ENCODE measurements around the gene OPCML. TPM values are rescaled to one million over a fixed set of nuclear protein-coding genes. Genes with fewer than 3 reads are reported as not detected.

OPCML gene
- total and polyA plus RNA-seq, 2 experiments from 2014 or later: 1.2 to 4.4 TPM

DNA sequence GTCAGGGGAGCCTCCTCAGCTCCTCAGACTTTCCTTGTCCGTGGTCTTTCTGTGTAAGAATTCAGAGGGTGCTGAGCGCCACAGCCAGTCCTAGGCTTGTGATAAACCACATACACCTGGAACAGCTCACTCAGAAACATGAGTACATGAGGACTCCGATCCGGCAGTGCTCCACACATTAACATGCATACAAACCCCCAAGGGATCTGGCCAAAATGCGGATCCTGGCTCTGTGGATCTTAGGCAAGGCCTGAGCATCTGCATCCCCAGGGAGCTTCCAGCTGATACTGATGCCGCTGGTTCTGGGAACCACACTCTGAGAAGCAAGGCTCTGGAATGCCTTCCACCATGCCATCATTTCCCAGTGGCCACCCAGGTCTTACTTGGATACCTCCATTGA lies 20.6 kb upstream of the OPCML start:
- H3K4me1 ChIP-seq (ENCODE audit: insufficient read depth): 0 out of 2 replicates have a peak, but pooled peaks cover 9% of the 10 kb centered on the region
- H3K79me2 ChIP-seq (replicated peaks; ENCODE audit: insufficient read depth): no peaks in the 10 kb centered on the region
- H4K20me1 ChIP-seq (replicated peaks; ENCODE audit: insufficient read depth): no peaks in the 10 kb centered on the region
- Mint-ChIP-seq H3K9me3 (no peaks in the 10 kb centered on the region), H3K4me1 (peaks cover 2% of the 10 kb centered on the region; the same call in 2 of the 3 replicates), H3K27ac (no peak overlapping the region), H3K36me3 (ENCODE audit: low read depth) (no peaks in the 10 kb centered on the region; the same call in 2 of the 3 replicates), H3K4me3 (no peak overlapping the region), H3K27me3 (ENCODE audit: insufficient read depth, low read depth, poor library complexity) (peaks cover 5% of the 10 kb centered on the region)
- no peak overlapping the region for H2AFZ ChIP-seq
- H3K9me2 ChIP-seq (ENCODE audit: insufficient read depth): 0 out of 2 replicates have a peak, but pooled peaks cover 3% of the 10 kb centered on the region
- H3K4me3 ChIP-seq: no peak overlapping the region
- H3K27me3 ChIP-seq (ENCODE audit: insufficient read depth): no peaks in the 10 kb centered on the region
- H3K36me3 ChIP-seq (ENCODE audit: insufficient read depth): no peaks in the 10 kb centered on the region; the same call in 1 of the 2 replicates
- H3K4me2 ChIP-seq: no peak overlapping the region
- DNase-seq (ENCODE audit: low spot score) (no peak), ATAC-seq (no peak)
- TF ChIP-seq EZH2phosphoT487 (IDR thresholded peaks at IDR 0.05; ENCODE audit: unreplicated experiment): no peak
- TF ChIP-seq, protein P1, sequence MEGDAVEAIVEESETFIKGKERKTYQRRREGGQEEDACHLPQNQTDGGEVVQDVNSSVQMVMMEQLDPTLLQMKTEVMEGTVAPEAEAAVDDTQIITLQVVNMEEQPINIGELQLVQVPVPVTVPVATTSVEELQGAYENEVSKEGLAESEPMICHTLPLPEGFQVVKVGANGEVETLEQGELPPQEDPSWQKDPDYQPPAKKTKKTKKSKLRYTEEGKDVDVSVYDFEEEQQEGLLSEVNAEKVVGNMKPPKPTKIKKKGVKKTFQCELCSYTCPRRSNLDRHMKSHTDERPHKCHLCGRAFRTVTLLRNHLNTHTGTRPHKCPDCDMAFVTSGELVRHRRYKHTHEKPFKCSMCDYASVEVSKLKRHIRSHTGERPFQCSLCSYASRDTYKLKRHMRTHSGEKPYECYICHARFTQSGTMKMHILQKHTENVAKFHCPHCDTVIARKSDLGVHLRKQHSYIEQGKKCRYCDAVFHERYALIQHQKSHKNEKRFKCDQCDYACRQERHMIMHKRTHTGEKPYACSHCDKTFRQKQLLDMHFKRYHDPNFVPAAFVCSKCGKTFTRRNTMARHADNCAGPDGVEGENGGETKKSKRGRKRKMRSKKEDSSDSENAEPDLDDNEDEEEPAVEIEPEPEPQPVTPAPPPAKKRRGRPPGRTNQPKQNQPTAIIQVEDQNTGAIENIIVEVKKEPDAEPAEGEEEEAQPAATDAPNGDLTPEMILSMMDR (conservative IDR thresholded peaks at IDR 0.05; ENCODE audit: low read depth in 2 of 2): no peak
- TF ChIP-seq, protein P2, sequence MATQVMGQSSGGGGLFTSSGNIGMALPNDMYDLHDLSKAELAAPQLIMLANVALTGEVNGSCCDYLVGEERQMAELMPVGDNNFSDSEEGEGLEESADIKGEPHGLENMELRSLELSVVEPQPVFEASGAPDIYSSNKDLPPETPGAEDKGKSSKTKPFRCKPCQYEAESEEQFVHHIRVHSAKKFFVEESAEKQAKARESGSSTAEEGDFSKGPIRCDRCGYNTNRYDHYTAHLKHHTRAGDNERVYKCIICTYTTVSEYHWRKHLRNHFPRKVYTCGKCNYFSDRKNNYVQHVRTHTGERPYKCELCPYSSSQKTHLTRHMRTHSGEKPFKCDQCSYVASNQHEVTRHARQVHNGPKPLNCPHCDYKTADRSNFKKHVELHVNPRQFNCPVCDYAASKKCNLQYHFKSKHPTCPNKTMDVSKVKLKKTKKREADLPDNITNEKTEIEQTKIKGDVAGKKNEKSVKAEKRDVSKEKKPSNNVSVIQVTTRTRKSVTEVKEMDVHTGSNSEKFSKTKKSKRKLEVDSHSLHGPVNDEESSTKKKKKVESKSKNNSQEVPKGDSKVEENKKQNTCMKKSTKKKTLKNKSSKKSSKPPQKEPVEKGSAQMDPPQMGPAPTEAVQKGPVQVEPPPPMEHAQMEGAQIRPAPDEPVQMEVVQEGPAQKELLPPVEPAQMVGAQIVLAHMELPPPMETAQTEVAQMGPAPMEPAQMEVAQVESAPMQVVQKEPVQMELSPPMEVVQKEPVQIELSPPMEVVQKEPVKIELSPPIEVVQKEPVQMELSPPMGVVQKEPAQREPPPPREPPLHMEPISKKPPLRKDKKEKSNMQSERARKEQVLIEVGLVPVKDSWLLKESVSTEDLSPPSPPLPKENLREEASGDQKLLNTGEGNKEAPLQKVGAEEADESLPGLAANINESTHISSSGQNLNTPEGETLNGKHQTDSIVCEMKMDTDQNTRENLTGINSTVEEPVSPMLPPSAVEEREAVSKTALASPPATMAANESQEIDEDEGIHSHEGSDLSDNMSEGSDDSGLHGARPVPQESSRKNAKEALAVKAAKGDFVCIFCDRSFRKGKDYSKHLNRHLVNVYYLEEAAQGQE (IDR thresholded peaks at IDR 0.05; ENCODE audit: unreplicated experiment): no peak
- TF ChIP-seq, protein P3, sequence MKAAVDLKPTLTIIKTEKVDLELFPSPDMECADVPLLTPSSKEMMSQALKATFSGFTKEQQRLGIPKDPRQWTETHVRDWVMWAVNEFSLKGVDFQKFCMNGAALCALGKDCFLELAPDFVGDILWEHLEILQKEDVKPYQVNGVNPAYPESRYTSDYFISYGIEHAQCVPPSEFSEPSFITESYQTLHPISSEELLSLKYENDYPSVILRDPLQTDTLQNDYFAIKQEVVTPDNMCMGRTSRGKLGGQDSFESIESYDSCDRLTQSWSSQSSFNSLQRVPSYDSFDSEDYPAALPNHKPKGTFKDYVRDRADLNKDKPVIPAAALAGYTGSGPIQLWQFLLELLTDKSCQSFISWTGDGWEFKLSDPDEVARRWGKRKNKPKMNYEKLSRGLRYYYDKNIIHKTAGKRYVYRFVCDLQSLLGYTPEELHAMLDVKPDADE (IDR thresholded peaks at IDR 0.05): no peak
- no peak for TF ChIP-seq CREB1 (CRISPR knock-in tag; IDR thresholded peaks at IDR 0.05; ENCODE audit: low read depth)
- TF ChIP-seq ZNF114 (CRISPR knock-in tag; IDR thresholded peaks at IDR 0.05): no peak
- no peak for TF ChIP-seq NANOG (IDR thresholded peaks at IDR 0.05; ENCODE audit: borderline replicate concordance)
- TF ChIP-seq STAT1 (IDR thresholded peaks at IDR 0.05; ENCODE audit: unreplicated experiment): no peak
- TF ChIP-seq POLR2AphosphoS5 (IDR thresholded peaks at IDR 0.05; ENCODE audit: low read depth): no peak
- TF ChIP-seq, protein P4, sequence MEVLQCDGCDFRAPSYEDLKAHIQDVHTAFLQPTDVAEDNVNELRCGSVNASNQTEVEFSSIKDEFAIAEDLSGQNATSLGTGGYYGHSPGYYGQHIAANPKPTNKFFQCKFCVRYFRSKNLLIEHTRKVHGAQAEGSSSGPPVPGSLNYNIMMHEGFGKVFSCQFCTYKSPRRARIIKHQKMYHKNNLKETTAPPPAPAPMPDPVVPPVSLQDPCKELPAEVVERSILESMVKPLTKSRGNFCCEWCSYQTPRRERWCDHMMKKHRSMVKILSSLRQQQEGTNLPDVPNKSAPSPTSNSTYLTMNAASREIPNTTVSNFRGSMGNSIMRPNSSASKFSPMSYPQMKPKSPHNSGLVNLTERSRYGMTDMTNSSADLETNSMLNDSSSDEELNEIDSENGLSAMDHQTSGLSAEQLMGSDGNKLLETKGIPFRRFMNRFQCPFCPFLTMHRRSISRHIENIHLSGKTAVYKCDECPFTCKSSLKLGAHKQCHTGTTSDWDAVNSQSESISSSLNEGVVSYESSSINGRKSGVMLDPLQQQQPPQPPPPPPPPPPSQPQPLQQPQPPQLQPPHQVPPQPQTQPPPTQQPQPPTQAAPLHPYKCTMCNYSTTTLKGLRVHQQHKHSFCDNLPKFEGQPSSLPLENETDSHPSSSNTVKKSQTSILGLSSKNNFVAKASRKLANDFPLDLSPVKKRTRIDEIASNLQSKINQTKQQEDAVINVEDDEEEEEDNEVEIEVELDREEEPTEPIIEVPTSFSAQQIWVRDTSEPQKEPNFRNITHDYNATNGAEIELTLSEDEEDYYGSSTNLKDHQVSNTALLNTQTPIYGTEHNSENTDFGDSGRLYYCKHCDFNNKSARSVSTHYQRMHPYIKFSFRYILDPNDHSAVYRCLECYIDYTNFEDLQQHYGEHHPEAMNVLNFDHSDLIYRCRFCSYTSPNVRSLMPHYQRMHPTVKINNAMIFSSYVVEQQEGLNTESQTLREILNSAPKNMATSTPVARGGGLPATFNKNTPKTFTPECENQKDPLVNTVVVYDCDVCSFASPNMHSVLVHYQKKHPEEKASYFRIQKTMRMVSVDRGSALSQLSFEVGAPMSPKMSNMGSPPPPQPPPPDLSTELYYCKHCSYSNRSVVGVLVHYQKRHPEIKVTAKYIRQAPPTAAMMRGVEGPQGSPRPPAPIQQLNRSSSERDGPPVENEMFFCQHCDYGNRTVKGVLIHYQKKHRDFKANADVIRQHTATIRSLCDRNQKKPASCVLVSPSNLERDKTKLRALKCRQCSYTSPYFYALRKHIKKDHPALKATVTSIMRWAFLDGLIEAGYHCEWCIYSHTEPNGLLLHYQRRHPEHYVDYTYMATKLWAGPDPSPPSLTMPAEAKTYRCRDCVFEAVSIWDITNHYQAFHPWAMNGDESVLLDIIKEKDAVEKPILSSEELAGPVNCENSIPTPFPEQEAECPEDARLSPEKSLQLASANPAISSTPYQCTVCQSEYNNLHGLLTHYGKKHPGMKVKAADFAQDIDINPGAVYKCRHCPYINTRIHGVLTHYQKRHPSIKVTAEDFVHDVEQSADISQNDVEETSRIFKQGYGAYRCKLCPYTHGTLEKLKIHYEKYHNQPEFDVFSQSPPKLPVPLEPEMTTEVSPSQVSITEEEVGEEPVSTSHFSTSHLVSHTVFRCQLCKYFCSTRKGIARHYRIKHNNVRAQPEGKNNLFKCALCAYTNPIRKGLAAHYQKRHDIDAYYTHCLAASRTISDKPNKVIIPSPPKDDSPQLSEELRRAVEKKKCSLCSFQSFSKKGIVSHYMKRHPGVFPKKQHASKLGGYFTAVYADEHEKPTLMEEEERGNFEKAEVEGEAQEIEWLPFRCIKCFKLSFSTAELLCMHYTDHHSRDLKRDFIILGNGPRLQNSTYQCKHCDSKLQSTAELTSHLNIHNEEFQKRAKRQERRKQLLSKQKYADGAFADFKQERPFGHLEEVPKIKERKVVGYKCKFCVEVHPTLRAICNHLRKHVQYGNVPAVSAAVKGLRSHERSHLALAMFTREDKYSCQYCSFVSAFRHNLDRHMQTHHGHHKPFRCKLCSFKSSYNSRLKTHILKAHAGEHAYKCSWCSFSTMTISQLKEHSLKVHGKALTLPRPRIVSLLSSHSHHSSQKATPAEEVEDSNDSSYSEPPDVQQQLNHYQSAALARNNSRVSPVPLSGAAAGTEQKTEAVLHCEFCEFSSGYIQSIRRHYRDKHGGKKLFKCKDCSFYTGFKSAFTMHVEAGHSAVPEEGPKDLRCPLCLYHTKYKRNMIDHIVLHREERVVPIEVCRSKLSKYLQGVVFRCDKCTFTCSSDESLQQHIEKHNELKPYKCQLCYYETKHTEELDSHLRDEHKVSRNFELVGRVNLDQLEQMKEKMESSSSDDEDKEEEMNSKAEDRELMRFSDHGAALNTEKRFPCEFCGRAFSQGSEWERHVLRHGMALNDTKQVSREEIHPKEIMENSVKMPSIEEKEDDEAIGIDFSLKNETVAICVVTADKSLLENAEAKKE (CRISPR knock-in tag; IDR thresholded peaks at IDR 0.05): no peak
- TF ChIP-seq EZH2 (IDR thresholded peaks at IDR 0.05; ENCODE audit: low read depth, unreplicated experiment): no peak
- no peak for TF ChIP-seq JUNB (IDR thresholded peaks at IDR 0.05; ENCODE audit: unreplicated experiment)
- TF ChIP-seq ZNF331 (CRISPR knock-in tag; IDR thresholded peaks at IDR 0.05; ENCODE audit: low read depth): no peak
- H3K27ac ChIP-seq (ENCODE audit: low read depth): no peak overlapping the region
- H3F3A ChIP-seq (replicated peaks; ENCODE audit: low read depth): no peaks in the 10 kb centered on the region

Measured in GM23338 (cell line).